HG02938 (cell line): ENCODE results near the gene ZSCAN26.
"Not testable (repeated sequence)": the region's sequence is repeated elsewhere in the genome, so short reads cannot be mapped to it uniquely, and the experiment has no call there.

Experiments
- ATAC-seq: cut with Tn5 transposase; IDR thresholded peaks from one replicate; pipeline ENCODE4 v1.9.1; 2021; ENCODE audit warnings: mild to moderate bottlenecking, moderate library complexity; ENCODE audit not compliant: unreplicated experiment

ZSCAN26 gene

GRCh38 chr6:28315628-28316027 is 48.7 kb downstream of the ZSCAN26 start:
- no peak for ATAC-seq

- not testable (repeated sequence) for ATAC-seq
Observed at GRCh38 chr6:28317866-28318265, 50.9 kb downstream of the ZSCAN26 start.

GRCh38 chr6:28322661-28323060 is 55.7 kb downstream of the ZSCAN26 start:
- no peak for ATAC-seq

- ATAC-seq = no peak
Observed at GRCh38 chr6:28323813-28324424, 57.0 kb downstream of the ZSCAN26 start.

GRCh38 chr6:28326371-28326948 is 59.5 kb downstream of the ZSCAN26 start:
- no peak for ATAC-seq
